IPS-11a (cell line): ENCODE results near the gene TESPA1.
"Not testable (repeated sequence)": the region's sequence is repeated elsewhere in the genome, so short reads cannot be mapped to it uniquely, and the experiment has no call there.

Experiments used
- H3K4me3 ChIP-seq: one replicate; pipeline ENCODE4 v1.5.1; 2013; ENCODE audit warnings: low read depth, low read length, control low read depth

The TESPA1 gene

DNA sequence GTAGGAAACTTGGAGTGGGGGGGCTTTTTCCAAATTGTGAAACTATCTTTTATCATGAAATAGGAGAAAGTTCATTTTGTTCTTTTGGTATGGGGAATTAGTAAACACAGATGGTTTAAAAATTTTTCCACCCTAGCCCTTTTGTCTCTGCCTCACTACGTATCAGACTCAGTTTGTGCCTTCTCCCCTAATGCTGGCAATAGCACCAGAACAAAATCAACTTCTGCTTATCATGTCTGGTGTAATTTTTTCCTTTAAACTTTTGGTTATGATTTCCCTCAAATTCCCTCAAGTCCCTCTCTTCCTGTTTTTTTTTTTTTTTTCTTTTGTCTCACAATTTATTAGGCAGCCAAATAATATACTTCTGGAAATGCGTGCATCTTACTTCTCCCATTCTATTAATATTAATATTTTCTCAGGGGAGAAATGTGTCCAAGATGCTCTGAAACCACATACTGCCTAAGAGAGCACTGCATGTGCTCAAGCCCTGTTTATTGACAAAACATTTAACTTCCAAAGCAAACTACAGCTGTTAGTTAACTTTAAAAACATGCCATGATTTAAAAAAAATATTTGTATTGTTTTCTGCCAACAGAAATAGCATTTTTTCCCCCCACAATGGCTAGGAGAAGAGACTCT is 35.4 kb downstream of the TESPA1 start:
- H3K4me3 ChIP-seq, result no peak overlapping the region

DNA sequence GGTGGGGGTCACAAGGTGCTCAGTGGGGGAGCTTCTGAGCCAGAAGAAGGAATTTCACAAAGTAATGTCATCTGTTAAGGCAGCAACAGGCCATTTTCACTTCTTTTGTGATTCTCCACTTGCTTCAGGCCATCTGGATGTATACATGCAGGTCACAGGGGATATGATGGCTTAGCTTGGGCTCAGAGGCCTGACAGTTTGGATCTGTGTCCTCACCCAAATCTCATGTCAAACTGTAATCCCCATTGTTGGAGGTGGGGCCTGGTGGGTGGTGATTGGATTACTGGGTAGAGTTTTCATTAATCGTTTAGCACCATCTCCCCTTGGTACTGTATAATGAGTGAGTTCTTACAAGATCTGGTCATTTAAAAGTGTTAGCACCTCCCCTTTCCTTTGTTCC is 36.4 kb downstream of the TESPA1 start:
- no peak overlapping the region for H3K4me3 ChIP-seq

GRCh38 chr12:54945082-54945481 is 39.5 kb downstream of the TESPA1 start:
- no peak overlapping the region for H3K4me3 ChIP-seq

- H3K4me3 ChIP-seq, result not testable (repeated sequence)
Observed at GRCh38 chr12:54943292-54943691, 41.3 kb downstream of the TESPA1 start.

- no peak overlapping the region for H3K4me3 ChIP-seq
Observed at GRCh38 chr12:54941659-54942058, 42.9 kb downstream of the TESPA1 start.

GRCh38 chr12:54940727-54941315 is 43.7 kb downstream of the TESPA1 start:
- no peak overlapping the region for H3K4me3 ChIP-seq

DNA sequence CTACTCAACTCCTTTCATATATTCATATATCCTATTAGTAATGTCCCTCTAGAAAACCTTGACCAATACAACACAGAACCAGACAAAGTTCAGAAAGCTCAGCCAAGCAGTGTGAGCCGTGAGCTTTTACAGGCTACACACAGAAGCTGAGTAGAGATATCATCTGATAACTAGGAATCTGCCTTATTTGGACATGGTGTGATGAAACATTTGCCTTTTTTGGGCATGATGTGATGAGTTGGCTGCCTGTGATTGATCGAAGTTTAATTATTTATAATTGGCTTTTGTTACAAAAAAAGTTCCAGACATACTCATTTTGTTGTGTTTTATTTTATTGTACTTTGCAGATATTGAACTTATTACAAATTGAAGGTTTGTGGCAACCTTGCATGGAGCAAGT is 46.6 kb downstream of the TESPA1 start:
- H3K4me3 ChIP-seq, result no peak overlapping the region

DNA sequence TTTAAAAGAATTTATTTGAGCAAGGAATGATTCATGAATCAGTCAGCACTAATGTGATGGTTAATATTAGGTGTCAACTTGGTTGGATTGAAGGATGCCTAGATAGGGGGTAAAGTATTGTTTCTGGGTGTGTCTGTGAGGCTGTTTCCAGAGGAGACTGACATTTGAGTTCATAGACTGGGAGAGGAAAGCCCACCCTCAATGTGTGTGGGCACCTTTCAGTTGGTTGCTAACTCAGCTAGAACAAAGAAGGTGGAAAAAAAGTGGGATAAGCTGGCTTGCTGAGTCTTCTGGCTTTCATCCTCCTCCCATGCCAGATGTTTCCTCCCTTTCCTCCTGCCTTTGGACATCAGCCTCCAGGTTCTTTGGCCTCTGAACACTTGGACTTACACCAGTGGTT is 47.2 kb downstream of the TESPA1 start:
- H3K4me3 ChIP-seq, result no peak overlapping the region

DNA sequence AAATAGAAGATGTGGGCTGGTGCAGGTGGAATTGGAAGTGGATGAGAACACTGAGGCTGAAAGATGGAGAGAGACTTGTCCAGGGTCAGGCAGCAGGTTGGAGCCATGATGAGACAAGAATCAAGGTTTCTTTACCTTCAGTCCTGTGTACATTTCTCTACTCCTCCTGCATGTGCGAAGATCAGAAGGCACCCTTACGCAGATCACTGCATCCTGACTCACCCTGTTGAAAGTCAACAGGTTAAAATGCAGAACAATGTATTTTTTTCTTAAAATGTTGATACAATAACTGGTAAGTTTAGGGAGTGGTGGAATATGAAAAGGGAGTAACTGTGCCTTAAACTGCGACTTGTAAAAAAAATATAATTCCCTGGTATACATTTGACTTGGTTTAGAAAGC is 47.8 kb downstream of the TESPA1 start:
- no peak overlapping the region for H3K4me3 ChIP-seq

DNA sequence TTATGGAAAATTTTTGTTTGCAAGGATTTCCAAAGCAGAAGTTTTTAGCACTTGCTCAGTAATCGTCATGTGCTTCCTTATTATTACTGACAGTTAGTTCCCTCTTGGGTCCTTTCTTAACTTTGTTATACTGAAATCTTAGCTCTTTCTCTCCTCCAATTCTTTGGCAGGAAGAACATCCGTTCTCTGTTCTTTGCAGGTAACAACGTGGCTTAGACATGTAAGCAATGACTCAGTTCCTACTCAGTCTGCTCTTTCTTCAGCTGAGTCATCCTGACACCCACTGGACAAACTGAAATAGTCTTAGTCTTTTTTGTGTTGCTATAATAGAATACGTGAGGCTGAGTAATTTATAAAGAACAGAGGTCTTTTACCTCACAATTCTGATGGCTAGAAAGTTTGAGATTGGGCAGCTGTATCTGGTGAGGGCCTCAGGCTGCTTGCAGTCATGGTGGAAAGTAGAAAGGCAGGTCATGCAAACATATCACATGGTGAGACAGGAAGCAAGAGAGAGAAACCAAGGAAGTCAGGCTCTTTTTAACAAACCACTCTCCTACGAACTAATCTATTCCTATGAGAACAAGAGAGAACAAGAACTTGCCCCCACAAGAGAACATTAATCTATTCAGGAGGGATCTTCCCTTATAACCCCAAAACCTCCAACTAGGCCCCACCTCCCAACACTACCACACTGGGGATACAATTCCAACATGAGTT is 49.2 kb downstream of the TESPA1 start:
- H3K4me3 ChIP-seq, result no peak overlapping the region

- no peak overlapping the region for H3K4me3 ChIP-seq
Observed at GRCh38 chr12:54934419-54934818, 50.1 kb downstream of the TESPA1 start.

- H3K4me3 ChIP-seq, result no peak overlapping the region
Observed at GRCh38 chr12:54933376-54933775, 51.2 kb downstream of the TESPA1 start.

GRCh38 chr12:54932691-54933090 is 51.9 kb downstream of the TESPA1 start:
- H3K4me3 ChIP-seq, result no peak overlapping the region

GRCh38 chr12:54932038-54932437 is 52.5 kb downstream of the TESPA1 start:
- no peak overlapping the region for H3K4me3 ChIP-seq

- no peak overlapping the region for H3K4me3 ChIP-seq
Observed at GRCh38 chr12:54929998-54930397, 54.6 kb downstream of the TESPA1 start.

- no peak overlapping the region for H3K4me3 ChIP-seq
Observed at GRCh38 chr12:54926246-54926645, 58.3 kb downstream of the TESPA1 start.

DNA sequence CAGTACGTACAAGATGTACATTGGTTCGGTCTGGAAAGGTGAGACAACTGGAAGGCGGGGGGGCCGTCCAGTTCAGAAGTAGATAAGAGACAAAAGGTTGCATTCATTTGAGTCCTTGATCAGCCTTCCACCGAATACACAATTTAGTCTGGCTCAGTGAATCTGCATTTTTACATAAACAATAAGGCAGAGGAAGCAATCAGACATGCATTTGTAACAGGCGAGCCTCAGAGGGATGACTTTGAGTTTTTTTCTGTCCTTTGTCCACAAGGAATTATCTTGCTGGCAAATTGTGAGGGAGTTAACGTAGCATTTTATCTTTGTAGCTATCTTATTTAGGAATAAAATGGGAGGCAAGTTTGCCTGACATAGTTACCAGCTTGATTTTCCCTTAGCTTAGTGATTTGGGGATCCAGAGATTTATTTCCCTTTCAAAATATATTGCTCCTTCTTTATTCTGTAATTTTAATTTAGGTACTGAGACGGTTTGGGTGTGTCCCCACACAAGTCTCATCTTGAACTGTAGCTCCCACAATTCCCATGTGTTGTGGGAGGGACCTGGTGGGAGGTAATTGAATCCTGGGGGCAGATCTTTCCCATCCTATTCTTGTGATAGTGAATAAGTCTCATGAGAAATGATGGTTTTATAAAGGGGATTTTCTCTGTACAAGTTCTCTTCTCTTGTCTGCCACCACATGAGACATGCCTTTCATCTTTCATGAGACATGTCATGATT is 59.4 kb downstream of the TESPA1 start:
- H3K4me3 ChIP-seq, result no peak overlapping the region

- no peak overlapping the region for H3K4me3 ChIP-seq
Observed at GRCh38 chr12:54917001-54917488, 67.5 kb downstream of the TESPA1 start.
